SU-DHL-6 (cell line): ENCODE measurements around the gene NR2F2.

Experiments
- H2AFZ ChIP-seq: fragments of 200-600 bp; sonication (generic); 2 replicates; pipeline ENCODE4 v1.6.1; 2014; ENCODE audit warnings: low read depth, mild to moderate bottlenecking, moderate library complexity, mixed read lengths, antibody characterized with exemption, low read length; ENCODE audit not compliant: severe bottlenecking
- H3F3A ChIP-seq: fragments of 200-600 bp; shearing (Covaris generic); 2 replicates; pipeline ENCODE4 v1.6.0; 2016; ENCODE audit warnings: antibody characterized with exemption, mild to moderate bottlenecking; ENCODE audit not compliant: insufficient read depth
- H3K27ac ChIP-seq: fragments of 200-600 bp; sonication (generic); 2 replicates; pipeline ENCODE4 v1.5.1; 2016; ENCODE audit warnings: low read depth, mild to moderate bottlenecking, low read length, moderate library complexity, mixed read lengths
- H3K27me3 ChIP-seq: fragments of 200-600 bp; sonication (generic), shearing (Covaris generic); 2 replicates; pipeline ENCODE4 v1.6.0; 2014; ENCODE audit warnings: mild to moderate bottlenecking, low read length
- H3K36me3 ChIP-seq: fragments of 200-600 bp; sonication (generic); 2 replicates; pipeline ENCODE4 v1.6.1; 2014; ENCODE audit warnings: mild to moderate bottlenecking, low read length, mixed read lengths
- H3K4me2 ChIP-seq: fragments of 300-600, 200-600 bp; shearing (Covaris generic), sonication (generic); 2 replicates; pipeline ENCODE4 v1.6.0; 2014; ENCODE audit warnings: low read length, low read depth, mild to moderate bottlenecking; ENCODE audit not compliant: poor library complexity, severe bottlenecking
- H3K4me3 ChIP-seq: fragments of 200-600 bp; sonication (generic); 2 replicates; pipeline ENCODE4 v1.5.1; 2014; ENCODE audit warnings: antibody characterized with exemption, low read length, mild to moderate bottlenecking, mixed read lengths; ENCODE audit not compliant: insufficient read depth, poor library complexity, severe bottlenecking
- H3K79me2 ChIP-seq: fragments of 200-600 bp; sonication (generic); 2 replicates; pipeline ENCODE4 v1.6.1; 2014; ENCODE audit warnings: mild to moderate bottlenecking, low read length, moderate library complexity; ENCODE audit not compliant: insufficient read depth
- H3K9ac ChIP-seq: fragments of 200-600 bp; sonication (generic); 2 replicates; pipeline ENCODE4 v1.7.0; 2014; ENCODE audit warnings: mild to moderate bottlenecking, low read length
- H3K9me2 ChIP-seq: fragments of 200-600 bp; sonication (generic); replicated peaks from 2 replicates; pipeline ENCODE4 v1.6.1; 2014; ENCODE audit warnings: low read length; ENCODE audit not compliant: insufficient read depth
- H3K9me3 ChIP-seq: fragments of 200-600 bp; sonication (generic); 2 replicates; pipeline ENCODE4 v1.6.1; 2014; ENCODE audit warnings: low read length, mixed read lengths; ENCODE audit not compliant: insufficient read depth
- H4K20me1 ChIP-seq: fragments of 200-600 bp; sonication (generic); 2 replicates; pipeline ENCODE4 v1.6.1; 2014; ENCODE audit warnings: low read depth, mild to moderate bottlenecking, antibody characterized with exemption, low read length, moderate library complexity, mixed read lengths
- EZH2phosphoT487 ChIP-seq: fragments of 200-600 bp; sonication (generic), shearing (Covaris generic); conservative IDR thresholded peaks from 2 replicates; pipeline ENCODE4 v1.6.1; 2018; ENCODE audit warnings: mild to moderate bottlenecking, antibody characterized with exemption, low read length, moderate library complexity, mixed read lengths
- TF ChIP-seq, protein P1 (sequence below): fragments of 200-600 bp; sonication (generic); IDR thresholded peaks from one replicate; pipeline ENCODE4 v1.5.1; 2017; ENCODE audit warnings: antibody characterized with exemption, mild to moderate bottlenecking, low read length, moderate library complexity; ENCODE audit not compliant: insufficient read depth, poor library complexity, severe bottlenecking

NR2F2 gene

GRCh38 chr15:96336108-96336595, 5.7 kb downstream of the NR2F2 start:
- no peak overlapping the region for H2AFZ ChIP-seq
- no peaks in the 10 kb centered on the region for H3K79me2 ChIP-seq
- H3K27ac ChIP-seq, result no peak overlapping the region
- no peaks in the 10 kb centered on the region for H3K9me3 ChIP-seq
- no peak overlapping the region for H3K9ac ChIP-seq
- no peak overlapping the region for H3K4me3 ChIP-seq
- H3K9me2 ChIP-seq, result no peaks in the 10 kb centered on the region
- no peaks in the 10 kb centered on the region for H4K20me1 ChIP-seq
- no peaks in the 10 kb centered on the region for H3K36me3 ChIP-seq
- H3K27me3 ChIP-seq, result no peaks in the 10 kb centered on the region
- no peak overlapping the region for H3K4me2 ChIP-seq
- TF ChIP-seq EZH2phosphoT487, result no peak
- TF ChIP-seq, protein P1, sequence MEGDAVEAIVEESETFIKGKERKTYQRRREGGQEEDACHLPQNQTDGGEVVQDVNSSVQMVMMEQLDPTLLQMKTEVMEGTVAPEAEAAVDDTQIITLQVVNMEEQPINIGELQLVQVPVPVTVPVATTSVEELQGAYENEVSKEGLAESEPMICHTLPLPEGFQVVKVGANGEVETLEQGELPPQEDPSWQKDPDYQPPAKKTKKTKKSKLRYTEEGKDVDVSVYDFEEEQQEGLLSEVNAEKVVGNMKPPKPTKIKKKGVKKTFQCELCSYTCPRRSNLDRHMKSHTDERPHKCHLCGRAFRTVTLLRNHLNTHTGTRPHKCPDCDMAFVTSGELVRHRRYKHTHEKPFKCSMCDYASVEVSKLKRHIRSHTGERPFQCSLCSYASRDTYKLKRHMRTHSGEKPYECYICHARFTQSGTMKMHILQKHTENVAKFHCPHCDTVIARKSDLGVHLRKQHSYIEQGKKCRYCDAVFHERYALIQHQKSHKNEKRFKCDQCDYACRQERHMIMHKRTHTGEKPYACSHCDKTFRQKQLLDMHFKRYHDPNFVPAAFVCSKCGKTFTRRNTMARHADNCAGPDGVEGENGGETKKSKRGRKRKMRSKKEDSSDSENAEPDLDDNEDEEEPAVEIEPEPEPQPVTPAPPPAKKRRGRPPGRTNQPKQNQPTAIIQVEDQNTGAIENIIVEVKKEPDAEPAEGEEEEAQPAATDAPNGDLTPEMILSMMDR, result no peak
- no peaks in the 10 kb centered on the region for H3F3A ChIP-seq

GRCh38 chr15:96336596-96337364, 6.3 kb downstream of the NR2F2 start:
- H3K9ac ChIP-seq, result no peak overlapping the region

DNA sequence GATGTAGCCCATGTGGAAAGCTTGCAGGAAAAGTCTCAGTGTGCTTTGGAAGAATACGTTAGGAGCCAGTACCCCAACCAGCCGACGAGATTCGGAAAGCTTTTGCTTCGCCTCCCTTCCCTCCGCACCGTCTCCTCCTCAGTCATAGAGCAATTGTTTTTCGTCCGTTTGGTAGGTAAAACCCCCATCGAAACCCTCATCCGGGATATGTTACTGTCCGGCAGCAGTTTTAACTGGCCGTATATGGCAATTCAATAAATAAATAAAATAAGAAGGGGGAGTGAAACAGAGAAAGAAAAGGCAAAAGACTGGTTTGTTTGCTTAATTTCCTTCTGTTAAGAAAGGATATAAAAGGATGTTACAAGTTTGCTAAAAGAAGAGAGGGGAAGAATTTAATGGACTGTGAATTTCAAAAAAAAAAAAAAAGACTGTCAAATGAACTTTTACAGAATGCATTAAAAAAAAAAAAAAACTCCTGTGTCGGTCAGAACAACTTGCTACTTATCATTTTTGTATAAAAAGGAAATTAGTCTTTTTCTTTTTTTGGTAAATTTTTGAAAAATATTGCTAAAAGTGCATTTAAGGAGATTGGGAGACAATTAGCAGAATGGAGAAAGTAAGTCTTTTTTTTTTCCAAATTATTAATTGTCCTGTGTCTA, 7.0 kb downstream of the NR2F2 start:
- Histone ChIP-seq H3K27ac (no peak overlapping the region), H3K27me3 (no peaks in the 10 kb centered on the region), H3K4me3 (no peak overlapping the region), H3F3A (no peaks in the 10 kb centered on the region), H3K79me2 (no peaks in the 10 kb centered on the region), H4K20me1 (no peaks in the 10 kb centered on the region), H3K4me2 (no peak overlapping the region), H3K9ac (no peak overlapping the region), H2AFZ (no peak overlapping the region), H3K36me3 (no peaks in the 10 kb centered on the region), H3K9me2 (no peaks in the 10 kb centered on the region), H3K9me3 (no peaks in the 10 kb centered on the region)
- no peak for TF ChIP-seq EZH2phosphoT487
- TF ChIP-seq, protein P1, result no peak

More at GRCh38 chr15:96336596-96337364, 6.3 kb downstream of the NR2F2 start:
- Histone ChIP-seq H3F3A (no peaks in the 10 kb centered on the region), H3K4me3 (no peak overlapping the region), H3K9me3 (no peaks in the 10 kb centered on the region), H2AFZ (no peak overlapping the region), H3K4me2 (no peak overlapping the region), H3K27me3 (no peaks in the 10 kb centered on the region), H3K79me2 (no peaks in the 10 kb centered on the region), H4K20me1 (no peaks in the 10 kb centered on the region), H3K27ac (no peak overlapping the region), H3K9me2 (no peaks in the 10 kb centered on the region), H3K36me3 (no peaks in the 10 kb centered on the region)
- TF ChIP-seq, protein P1, result no peak
- no peak for TF ChIP-seq EZH2phosphoT487
